Measurements from ENCODE around the gene CDH4. TPM values are rescaled to one million over a fixed set of nuclear protein-coding genes. Genes with fewer than 3 reads are reported as not detected.

CDH4 gene
- total RNA-seq, 1 donor = 0.18 TPM

- DNase-seq (ENCODE audit: low read depth) = no peak
- no peak for TF ChIP-seq CTCF (IDR thresholded peaks at IDR 0.05; ENCODE audit: insufficient read depth, low read length)
- H3K4me3 ChIP-seq (ENCODE audit: low read depth, low read length) = no peak overlapping the region
Measured at GRCh38 chr20:61924858-61925554, 672.9 kb downstream of the CDH4 start.

- TF ChIP-seq CTCF (IDR thresholded peaks at IDR 0.05; ENCODE audit: insufficient read depth, low read length) = no peak
- no peak overlapping the region for H3K4me3 ChIP-seq (ENCODE audit: low read depth, low read length)
- peak; percentile 22 for DNase-seq (ENCODE audit: low read depth)
Measured at GRCh38 chr20:61925555-61926252, 673.6 kb downstream of the CDH4 start.

GRCh38 chr20:61926253-61926613 is 674.2 kb downstream of the CDH4 start:
- H3K4me3 ChIP-seq (ENCODE audit: low read depth, low read length) = no peak overlapping the region
- TF ChIP-seq CTCF (IDR thresholded peaks at IDR 0.05; ENCODE audit: insufficient read depth, low read length) = no peak
- DNase-seq (ENCODE audit: low read depth) = no peak

GRCh38 chr20:61926796-61927192 is 674.7 kb downstream of the CDH4 start:
- DNase-seq (ENCODE audit: low read depth) = no peak
- H3K4me3 ChIP-seq (ENCODE audit: low read depth, low read length) = no peak overlapping the region
- TF ChIP-seq CTCF (IDR thresholded peaks at IDR 0.05; ENCODE audit: insufficient read depth, low read length) = no peak

GRCh38 chr20:61927193-61927825 is 675.2 kb downstream of the CDH4 start:
- no peak overlapping the region for H3K4me3 ChIP-seq (ENCODE audit: low read depth, low read length)
- no peak for DNase-seq (ENCODE audit: low read depth)
- TF ChIP-seq CTCF (IDR thresholded peaks at IDR 0.05; ENCODE audit: insufficient read depth, low read length) = no peak

GRCh38 chr20:61927826-61928541 is 675.9 kb downstream of the CDH4 start:
- no peak for DNase-seq (ENCODE audit: low read depth)
- H3K4me3 ChIP-seq (ENCODE audit: low read depth, low read length) = no peak overlapping the region
- TF ChIP-seq CTCF (IDR thresholded peaks at IDR 0.05; ENCODE audit: insufficient read depth, low read length) = no peak
